Measurements from ENCODE around the gene VPS13D.

DNA sequence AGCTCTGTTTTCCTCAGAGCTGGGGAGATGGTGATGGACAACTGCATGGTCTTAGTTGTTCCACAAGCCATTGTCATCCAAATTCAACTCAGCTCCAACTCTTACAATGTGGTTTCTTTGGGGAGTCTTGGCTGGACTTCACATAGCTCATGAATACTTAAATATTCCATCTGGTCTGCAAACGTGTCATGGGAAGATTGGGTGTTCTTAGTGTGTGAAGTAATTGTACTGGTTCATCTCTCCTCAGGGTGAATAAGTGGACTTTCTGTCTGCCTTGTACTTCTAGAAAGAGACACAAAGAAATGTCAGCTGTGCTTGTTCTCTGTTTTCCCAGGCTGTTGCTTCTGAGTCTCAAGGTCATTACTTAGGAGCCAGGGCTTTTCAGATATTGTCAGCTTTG is 106.6 kb downstream of the VPS13D start:
- TF ChIP-seq, protein P1, sequence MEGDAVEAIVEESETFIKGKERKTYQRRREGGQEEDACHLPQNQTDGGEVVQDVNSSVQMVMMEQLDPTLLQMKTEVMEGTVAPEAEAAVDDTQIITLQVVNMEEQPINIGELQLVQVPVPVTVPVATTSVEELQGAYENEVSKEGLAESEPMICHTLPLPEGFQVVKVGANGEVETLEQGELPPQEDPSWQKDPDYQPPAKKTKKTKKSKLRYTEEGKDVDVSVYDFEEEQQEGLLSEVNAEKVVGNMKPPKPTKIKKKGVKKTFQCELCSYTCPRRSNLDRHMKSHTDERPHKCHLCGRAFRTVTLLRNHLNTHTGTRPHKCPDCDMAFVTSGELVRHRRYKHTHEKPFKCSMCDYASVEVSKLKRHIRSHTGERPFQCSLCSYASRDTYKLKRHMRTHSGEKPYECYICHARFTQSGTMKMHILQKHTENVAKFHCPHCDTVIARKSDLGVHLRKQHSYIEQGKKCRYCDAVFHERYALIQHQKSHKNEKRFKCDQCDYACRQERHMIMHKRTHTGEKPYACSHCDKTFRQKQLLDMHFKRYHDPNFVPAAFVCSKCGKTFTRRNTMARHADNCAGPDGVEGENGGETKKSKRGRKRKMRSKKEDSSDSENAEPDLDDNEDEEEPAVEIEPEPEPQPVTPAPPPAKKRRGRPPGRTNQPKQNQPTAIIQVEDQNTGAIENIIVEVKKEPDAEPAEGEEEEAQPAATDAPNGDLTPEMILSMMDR (IDR thresholded peaks at IDR 0.05; ENCODE audit: borderline replicate concordance, extremely low read depth, low read length, poor library complexity, severe bottlenecking) = no peak
- no peak for TF ChIP-seq EZH2 (IDR thresholded peaks at IDR 0.05; ENCODE audit: borderline replicate concordance, low read depth, low read length, severe bottlenecking)
